Measurements from ENCODE around the gene PACSIN2. TPM values are rescaled to one million over a fixed set of nuclear protein-coding genes. Genes with fewer than 3 reads are reported as not detected.

The PACSIN2 gene
- total RNA-seq, 2 experiments from 2014 or later = 33.5 to 35.7 TPM

- POLR2A ChIA-PET = no interaction called here
- intact Hi-C loops (cut with micrococcal nuclease) = no loop called here
- Mint-ChIP-seq H3K27ac (no peak overlapping the region), H3K9me3 (no peaks in the 10 kb centered on the region), H3K4me3 (no peak overlapping the region), H3K36me3 (ENCODE audit: low read depth) (peaks cover 25% of the 10 kb centered on the region), H3K4me1 (ENCODE audit: low read depth) (peaks cover 22% of the 10 kb centered on the region), H3K27me3 (no peaks in the 10 kb centered on the region)
- CTCF ChIA-PET = interaction anchor here (1.1 kb wide), 1 partner anchor 12 kb away, joined by 3 read pairs; the partner anchor contains the start of gene ARFGAP3
- DNase-seq = no peak
- TF ChIP-seq, protein P1, sequence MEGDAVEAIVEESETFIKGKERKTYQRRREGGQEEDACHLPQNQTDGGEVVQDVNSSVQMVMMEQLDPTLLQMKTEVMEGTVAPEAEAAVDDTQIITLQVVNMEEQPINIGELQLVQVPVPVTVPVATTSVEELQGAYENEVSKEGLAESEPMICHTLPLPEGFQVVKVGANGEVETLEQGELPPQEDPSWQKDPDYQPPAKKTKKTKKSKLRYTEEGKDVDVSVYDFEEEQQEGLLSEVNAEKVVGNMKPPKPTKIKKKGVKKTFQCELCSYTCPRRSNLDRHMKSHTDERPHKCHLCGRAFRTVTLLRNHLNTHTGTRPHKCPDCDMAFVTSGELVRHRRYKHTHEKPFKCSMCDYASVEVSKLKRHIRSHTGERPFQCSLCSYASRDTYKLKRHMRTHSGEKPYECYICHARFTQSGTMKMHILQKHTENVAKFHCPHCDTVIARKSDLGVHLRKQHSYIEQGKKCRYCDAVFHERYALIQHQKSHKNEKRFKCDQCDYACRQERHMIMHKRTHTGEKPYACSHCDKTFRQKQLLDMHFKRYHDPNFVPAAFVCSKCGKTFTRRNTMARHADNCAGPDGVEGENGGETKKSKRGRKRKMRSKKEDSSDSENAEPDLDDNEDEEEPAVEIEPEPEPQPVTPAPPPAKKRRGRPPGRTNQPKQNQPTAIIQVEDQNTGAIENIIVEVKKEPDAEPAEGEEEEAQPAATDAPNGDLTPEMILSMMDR (IDR thresholded peaks at IDR 0.05) = no peak
- no peak for ATAC-seq
Observed at GRCh38 chr22:42844756-42845155, 170.2 kb downstream of the PACSIN2 start.

GRCh38 chr22:42842658-42843370 is 172.1 kb downstream of the PACSIN2 start:
- POLR2A ChIA-PET = no interaction called here
- no peaks in the 10 kb centered on the region for H3K9me3 Mint-ChIP-seq
- no peaks in the 10 kb centered on the region for H3K27me3 Mint-ChIP-seq
- peak overlapping the region; percentile 19 for H3K27ac Mint-ChIP-seq
- CTCF ChIA-PET = interaction anchor here (0.8 kb wide), 1 partner anchor 20 kb away, joined by 3 read pairs; no protein-coding TSS in a partner anchor
- H3K4me1 Mint-ChIP-seq (ENCODE audit: low read depth) = peaks cover 17% of the 10 kb centered on the region
- DNase-seq (no peak), ATAC-seq (no peak)
- peaks cover 25% of the 10 kb centered on the region for H3K36me3 Mint-ChIP-seq (ENCODE audit: low read depth)
- intact Hi-C loops (cut with micrococcal nuclease) = no loop called here
- no peak overlapping the region for H3K4me3 Mint-ChIP-seq
- TF ChIP-seq, protein P1 (IDR thresholded peaks at IDR 0.05) = no peak

DNA sequence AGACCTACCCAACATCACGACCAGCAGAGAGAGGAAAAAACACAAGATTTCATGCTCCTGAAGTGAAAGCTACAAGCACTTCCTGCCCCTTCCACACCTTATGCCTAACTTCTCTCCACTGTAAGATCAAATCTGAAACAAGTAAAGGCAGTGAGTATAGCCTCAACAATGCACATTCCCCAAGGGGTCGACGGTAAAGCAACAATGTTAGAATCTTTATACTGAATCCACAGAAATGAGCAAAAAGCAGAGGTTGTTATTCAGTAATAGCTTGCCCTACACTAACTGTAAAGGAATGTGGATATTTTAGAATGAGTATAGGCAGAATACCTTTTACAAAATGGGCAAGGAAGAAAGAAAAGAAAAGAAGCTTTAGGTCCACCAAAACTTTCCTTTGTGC is 173.5 kb downstream of the PACSIN2 start:
- H3K36me3 Mint-ChIP-seq (ENCODE audit: low read depth) = peaks cover 23% of the 10 kb centered on the region
- no peak for ATAC-seq
- H3K4me1 Mint-ChIP-seq (ENCODE audit: low read depth) = peaks cover 17% of the 10 kb centered on the region
- TF ChIP-seq, protein P1 (IDR thresholded peaks at IDR 0.05) = no peak
- no peak overlapping the region for H3K27ac Mint-ChIP-seq
- intact Hi-C loops (cut with micrococcal nuclease) = no loop called here
- H3K27me3 Mint-ChIP-seq = no peaks in the 10 kb centered on the region
- no peak for DNase-seq
- no peak overlapping the region for H3K4me3 Mint-ChIP-seq
- ChIA-PET CTCF (no interaction called here), POLR2A (no interaction called here)
- no peaks in the 10 kb centered on the region for H3K9me3 Mint-ChIP-seq

DNA sequence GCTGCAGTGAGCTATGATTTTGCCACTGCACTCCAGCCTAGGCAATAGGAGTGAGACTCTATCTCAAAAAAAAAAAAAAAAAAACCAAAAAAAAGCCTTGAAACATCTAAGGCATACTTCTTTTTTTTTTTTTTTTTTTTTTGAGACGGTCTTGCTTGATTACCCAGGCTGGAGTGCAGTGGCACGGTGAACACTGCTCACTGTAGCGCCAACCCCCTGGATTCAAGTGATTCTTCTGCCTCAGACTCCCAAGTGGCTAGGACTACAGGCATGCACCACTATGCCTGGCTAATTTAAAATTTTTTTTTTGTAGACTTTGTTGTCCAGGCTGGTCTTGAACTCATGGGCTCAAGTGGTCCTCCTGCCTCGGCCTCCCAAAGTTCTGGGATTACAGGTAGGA is 177.4 kb downstream of the PACSIN2 start:
- Mint-ChIP-seq H3K36me3 (ENCODE audit: low read depth) (peaks cover 17% of the 10 kb centered on the region), H3K27ac (no peak overlapping the region)
- intact Hi-C loops (cut with micrococcal nuclease) = no loop called here

GRCh38 chr22:42836026-42836425 is 178.9 kb downstream of the PACSIN2 start:
- POLR2A ChIA-PET = no interaction called here
- Mint-ChIP-seq H3K27me3 (no peaks in the 10 kb centered on the region), H3K4me1 (ENCODE audit: low read depth) (peaks cover 2% of the 10 kb centered on the region)

More for the DNA sequence above, 177.4 kb downstream of the PACSIN2 start:
- ChIA-PET CTCF (interaction anchor here (0.9 kb wide), 1 partner anchor 30 kb away, joined by 4 read pairs; no protein-coding TSS in a partner anchor), POLR2A (no interaction called here)
- Mint-ChIP-seq H3K4me3 (no peak overlapping the region), H3K9me3 (no peaks in the 10 kb centered on the region), H3K4me1 (ENCODE audit: low read depth) (peaks cover 5% of the 10 kb centered on the region), H3K27me3 (no peaks in the 10 kb centered on the region)
- ATAC-seq (no peak), DNase-seq (no peak)
- TF ChIP-seq, protein P1 (IDR thresholded peaks at IDR 0.05) = no peak

More at GRCh38 chr22:42836026-42836425, 178.9 kb downstream of the PACSIN2 start:
- Mint-ChIP-seq H3K27ac (no peak overlapping the region), H3K4me3 (no peak overlapping the region), H3K36me3 (ENCODE audit: low read depth) (peaks cover 15% of the 10 kb centered on the region), H3K9me3 (no peaks in the 10 kb centered on the region)
- TF ChIP-seq, protein P1 (IDR thresholded peaks at IDR 0.05) = no peak
- intact Hi-C loops (cut with micrococcal nuclease) = no loop called here
- CTCF ChIA-PET = interaction anchor here (1.0 kb wide), 1 partner anchor 198 kb away, joined by 3 read pairs; no protein-coding TSS in a partner anchor
- ATAC-seq (no peak), DNase-seq (no peak)
